ENCODE results near the gene ZNF575.

Gene ZNF575

GRCh38 chr19:43575955-43576878 lies 43.2 kb downstream of the ZNF575 start:
- no peak for TF ChIP-seq CTCF (IDR thresholded peaks at IDR 0.05; ENCODE audit: control insufficient read depth, insufficient read depth, low read depth, low read length, missing control alignments)
- peak overlapping the region; percentile 28 for H3K4me3 ChIP-seq (ENCODE audit: control insufficient read depth, low read depth, low read length)
- DNase-seq (ENCODE audit: low read depth): no peak

GRCh38 chr19:43578787-43579186 lies 45.8 kb downstream of the ZNF575 start:
- DNase-seq (ENCODE audit: low read depth): no peak
- no peak overlapping the region for H3K4me3 ChIP-seq (ENCODE audit: control insufficient read depth, low read depth, low read length)
- TF ChIP-seq CTCF (IDR thresholded peaks at IDR 0.05; ENCODE audit: control insufficient read depth, insufficient read depth, low read depth, low read length, missing control alignments): no peak

GRCh38 chr19:43581467-43581866 lies 48.5 kb downstream of the ZNF575 start:
- TF ChIP-seq CTCF (IDR thresholded peaks at IDR 0.05; ENCODE audit: control insufficient read depth, insufficient read depth, low read depth, low read length, missing control alignments): no peak
- no peak overlapping the region for H3K4me3 ChIP-seq (ENCODE audit: control insufficient read depth, low read depth, low read length)
- no peak for DNase-seq (ENCODE audit: low read depth)

- no peak overlapping the region for H3K4me3 ChIP-seq (ENCODE audit: control insufficient read depth, low read depth, low read length)
- DNase-seq (ENCODE audit: low read depth): no peak
- no peak for TF ChIP-seq CTCF (IDR thresholded peaks at IDR 0.05; ENCODE audit: control insufficient read depth, insufficient read depth, low read depth, low read length, missing control alignments)
Observed at GRCh38 chr19:43582495-43582894, 49.5 kb downstream of the ZNF575 start.

- TF ChIP-seq CTCF (IDR thresholded peaks at IDR 0.05; ENCODE audit: control insufficient read depth, insufficient read depth, low read depth, low read length, missing control alignments): no peak
- no peak for DNase-seq (ENCODE audit: low read depth)
- no peak overlapping the region for H3K4me3 ChIP-seq (ENCODE audit: control insufficient read depth, low read depth, low read length)
Observed at GRCh38 chr19:43584484-43584883, 51.5 kb downstream of the ZNF575 start.

Measured in AG09309 (cell line).